Measurements from ENCODE around the gene ADAMTSL1.

DNA sequence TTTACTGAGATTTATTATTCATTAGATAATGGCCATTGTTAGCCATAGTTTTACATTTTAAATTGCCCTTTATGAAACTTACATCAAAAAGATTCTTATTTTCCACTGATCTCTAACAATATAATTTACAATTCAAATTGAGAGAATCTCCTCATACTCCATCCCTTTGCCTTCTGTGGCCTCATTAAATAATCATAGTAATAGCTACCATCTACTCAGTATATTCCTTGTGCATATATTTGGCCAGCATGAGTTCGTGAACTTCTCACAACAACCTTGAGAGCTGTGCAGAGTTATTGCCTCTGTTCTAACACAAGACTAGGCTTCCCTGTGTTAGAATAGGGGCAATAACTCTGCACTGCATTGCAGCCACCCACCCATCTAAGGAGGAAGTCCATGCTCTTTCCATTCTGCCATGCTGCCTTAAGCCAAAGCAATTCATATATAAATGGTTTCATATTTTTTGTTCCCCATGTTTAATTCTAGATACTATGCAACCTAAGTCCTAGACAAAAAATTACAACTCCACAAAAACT is 99.1 kb downstream of the ADAMTSL1 start:
- TF ChIP-seq CTCF (IDR thresholded peaks at IDR 0.05) (no peak), POLR2AphosphoS5 (IDR thresholded peaks at IDR 0.05) (no peak), EP300 (IDR thresholded peaks at IDR 0.05; ENCODE audit: low read depth) (no peak)

Data from transverse colon (tissue), 4 donors.